HFFc6 (cell line): Measurements from ENCODE around the gene C11orf21. TPM values are rescaled to one million over a fixed set of nuclear protein-coding genes. Genes with fewer than 3 reads are reported as not detected.

Source experiments
- DNase-seq: peaks from one replicate; pipeline ENCODE4 v3.0.0-alpha.2; 2018
- H3K27ac Mint-ChIP-seq: 2 replicates; pipeline ENCODE4 v1.8.0; 2020; ENCODE audit warnings: mild to moderate bottlenecking, mixed read lengths
- H3K27me3 Mint-ChIP-seq: 2 replicates; pipeline ENCODE4 v1.8.0; 2021; ENCODE audit warnings: mild to moderate bottlenecking, moderate library complexity, mixed read lengths; ENCODE audit not compliant: insufficient read depth
- H3K36me3 Mint-ChIP-seq: 2 replicates; pipeline ENCODE4 v1.8.0; 2021; ENCODE audit warnings: low read depth, mixed read lengths
- H3K4me1 Mint-ChIP-seq: 2 replicates; pipeline ENCODE4 v1.8.0; 2020; ENCODE audit warnings: low read depth, mixed read lengths
- H3K4me3 Mint-ChIP-seq: 2 replicates; pipeline ENCODE4 v1.8.0; 2020; ENCODE audit warnings: mild to moderate bottlenecking, moderate library complexity, mixed read lengths
- H3K9me3 Mint-ChIP-seq: 2 replicates; pipeline ENCODE4 v1.8.0; 2020; ENCODE audit warnings: mild to moderate bottlenecking, mixed read lengths
- total RNA-seq, 6 experiments: library from RNA; stranded (reverse); fragmentation: NEBNext Ultra II Directional; extraction: Animal tissue kit (Norgen Biotek cat#: 25700); gene quantifications; 2 replicates in 1 of 6; 3 replicates in 5 of 6; pipeline ENCODE4 v1.2.3, GENCODE V29; 2021
- TF ChIP-seq, protein P1 (sequence below): fragments of 200-600 bp; sonication (generic); IDR thresholded peaks from 2 replicates; pipeline ENCODE4 v1.5.0; 2021; ENCODE audit warnings: antibody characterized with exemption, mild to moderate bottlenecking

The C11orf21 gene
- total RNA-seq, 6 experiments from 2014 or later, result not detected

DNA sequence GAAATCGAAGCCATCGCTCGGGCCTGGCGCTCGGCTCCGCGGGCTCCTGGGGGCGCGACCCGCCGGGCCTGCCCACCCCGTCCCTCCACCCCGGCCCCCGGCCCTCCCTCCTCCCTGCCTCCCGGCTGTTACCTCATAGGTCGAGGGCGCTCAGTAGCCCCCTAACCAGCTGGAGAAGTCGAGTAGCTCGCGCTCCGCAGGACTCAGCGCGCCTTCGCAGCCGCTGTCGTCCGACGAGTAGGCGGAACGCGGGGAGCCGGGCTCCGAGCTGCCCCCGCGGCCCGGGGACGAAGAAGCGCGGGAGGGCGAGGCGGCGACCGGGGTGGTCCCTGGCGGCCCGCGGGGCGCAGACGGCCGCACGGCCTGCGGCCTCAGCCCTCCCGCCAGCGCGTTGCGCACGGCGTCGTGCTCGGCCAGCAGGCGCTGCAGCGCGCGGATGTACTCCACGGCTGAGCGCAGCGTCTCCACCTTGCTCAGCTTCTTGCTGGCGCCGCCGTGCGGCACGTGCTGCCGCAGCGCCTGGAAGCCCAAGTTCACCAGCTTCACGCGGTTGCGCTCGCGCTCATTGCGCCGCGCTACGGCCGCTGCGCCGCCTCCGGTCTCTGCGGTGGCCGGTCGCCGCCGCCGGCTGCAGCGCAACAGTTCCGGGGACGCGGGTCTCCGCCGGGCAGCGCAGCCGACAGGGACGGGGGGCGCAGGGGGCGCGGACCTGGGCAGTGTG lies 32.0 kb downstream of the C11orf21 start:
- H3K9me3 Mint-ChIP-seq, result no peaks in the 10 kb centered on the region
- no peak overlapping the region for H3K4me3 Mint-ChIP-seq
- DNase-seq, result no peak
- TF ChIP-seq, protein P1, sequence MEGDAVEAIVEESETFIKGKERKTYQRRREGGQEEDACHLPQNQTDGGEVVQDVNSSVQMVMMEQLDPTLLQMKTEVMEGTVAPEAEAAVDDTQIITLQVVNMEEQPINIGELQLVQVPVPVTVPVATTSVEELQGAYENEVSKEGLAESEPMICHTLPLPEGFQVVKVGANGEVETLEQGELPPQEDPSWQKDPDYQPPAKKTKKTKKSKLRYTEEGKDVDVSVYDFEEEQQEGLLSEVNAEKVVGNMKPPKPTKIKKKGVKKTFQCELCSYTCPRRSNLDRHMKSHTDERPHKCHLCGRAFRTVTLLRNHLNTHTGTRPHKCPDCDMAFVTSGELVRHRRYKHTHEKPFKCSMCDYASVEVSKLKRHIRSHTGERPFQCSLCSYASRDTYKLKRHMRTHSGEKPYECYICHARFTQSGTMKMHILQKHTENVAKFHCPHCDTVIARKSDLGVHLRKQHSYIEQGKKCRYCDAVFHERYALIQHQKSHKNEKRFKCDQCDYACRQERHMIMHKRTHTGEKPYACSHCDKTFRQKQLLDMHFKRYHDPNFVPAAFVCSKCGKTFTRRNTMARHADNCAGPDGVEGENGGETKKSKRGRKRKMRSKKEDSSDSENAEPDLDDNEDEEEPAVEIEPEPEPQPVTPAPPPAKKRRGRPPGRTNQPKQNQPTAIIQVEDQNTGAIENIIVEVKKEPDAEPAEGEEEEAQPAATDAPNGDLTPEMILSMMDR, result no peak
- no peak overlapping the region for H3K27ac Mint-ChIP-seq
- H3K36me3 Mint-ChIP-seq, result no peaks in the 10 kb centered on the region
- H3K4me1 Mint-ChIP-seq, result no peaks in the 10 kb centered on the region
- H3K27me3 Mint-ChIP-seq, result peaks cover 31% of the 10 kb centered on the region

DNA sequence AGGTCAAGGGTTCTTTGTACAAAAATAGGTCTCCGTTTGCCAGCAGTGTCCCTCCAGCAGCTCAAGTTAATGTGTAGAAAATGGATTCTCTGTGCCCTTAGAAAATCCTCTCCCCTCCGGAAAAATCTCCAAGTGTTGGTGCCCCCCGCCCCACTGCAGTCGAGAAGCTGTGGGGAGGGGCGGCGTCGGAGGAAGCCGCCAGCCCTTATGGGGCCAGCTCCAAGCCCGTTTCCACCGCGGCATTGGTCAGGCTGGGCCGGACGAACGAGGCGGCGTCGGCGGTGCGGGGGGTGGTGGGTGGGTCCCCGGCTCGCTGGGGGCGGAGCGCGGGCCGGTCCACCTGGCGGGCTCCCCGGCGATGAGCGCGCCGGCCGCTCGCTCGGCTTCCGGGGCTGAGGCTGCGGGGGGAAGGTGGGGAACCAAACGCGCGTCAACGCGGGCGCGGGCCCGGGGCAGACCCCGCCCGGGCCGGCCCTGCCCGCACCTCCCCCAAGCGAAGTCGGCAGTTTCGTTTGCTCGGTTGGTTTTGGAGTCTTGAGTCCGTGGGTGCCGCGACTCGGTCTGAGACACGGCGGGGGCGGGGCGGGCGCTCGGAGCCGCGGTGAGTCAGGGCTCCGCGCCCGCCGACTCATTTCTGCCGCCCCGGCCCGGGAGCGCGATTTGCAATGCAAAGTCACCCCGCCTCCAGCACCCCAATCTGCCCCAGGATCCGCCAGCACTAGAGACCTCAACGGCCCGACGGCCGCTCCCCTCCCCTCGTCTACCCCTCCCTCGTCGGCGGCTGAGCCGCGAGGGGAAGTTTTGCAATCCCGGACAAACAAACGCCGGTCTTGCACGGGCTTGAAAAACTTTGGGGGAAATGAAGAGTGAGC lies 32.8 kb downstream of the C11orf21 start:
- no peak for DNase-seq

DNA sequence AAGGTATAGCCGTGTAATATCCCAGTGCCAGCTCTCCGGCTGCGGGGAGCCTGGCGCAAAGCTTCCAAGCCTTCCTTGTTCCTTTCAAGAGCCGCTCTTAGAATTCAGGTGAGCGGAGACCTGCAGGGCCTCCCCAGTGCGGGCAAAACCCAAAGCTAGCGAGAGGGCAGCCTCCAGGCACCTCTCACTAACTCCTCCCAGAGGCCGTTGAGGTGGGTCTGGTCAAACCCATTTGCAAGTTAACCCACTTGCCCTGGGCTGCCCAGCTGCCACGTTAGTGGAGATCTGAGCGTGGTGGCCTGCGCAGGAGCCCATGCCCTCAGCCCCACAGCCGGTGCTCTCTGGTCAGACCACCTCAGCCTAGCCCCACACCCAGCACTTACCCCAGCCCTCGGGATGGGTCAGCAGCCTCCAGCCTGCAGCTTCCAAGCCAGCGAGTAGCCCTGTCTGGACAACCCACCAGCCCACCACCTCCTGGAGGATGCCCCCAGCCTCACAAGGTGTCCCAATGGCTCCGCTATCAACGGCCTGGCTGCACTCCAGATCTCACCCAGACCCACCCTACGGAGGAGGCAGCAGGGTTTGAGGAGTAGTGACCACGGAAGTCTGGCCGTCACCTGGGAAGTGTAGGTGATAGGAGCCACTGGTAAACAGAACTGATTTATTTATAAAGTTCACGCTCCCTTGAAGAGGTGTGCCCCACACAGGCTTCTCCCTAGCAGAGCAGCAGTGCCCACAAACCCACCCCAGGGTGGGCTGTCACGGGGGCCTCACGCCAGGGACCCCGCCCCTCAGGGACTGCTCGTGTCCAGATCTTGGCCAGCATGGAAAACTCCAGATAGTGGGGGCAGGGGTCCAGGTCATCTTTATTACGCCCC lies 33.6 kb downstream of the C11orf21 start:
- Mint-ChIP-seq H3K36me3 (no peaks in the 10 kb centered on the region), H3K9me3 (no peaks in the 10 kb centered on the region), H3K4me1 (no peaks in the 10 kb centered on the region), H3K27ac (no peak overlapping the region), H3K27me3 (peaks cover 19% of the 10 kb centered on the region), H3K4me3 (no peak overlapping the region)
- TF ChIP-seq, protein P1, result no peak
- DNase-seq, result no peak

More for the DNA sequence above, 32.8 kb downstream of the C11orf21 start:
- Mint-ChIP-seq H3K27me3 (peaks cover 25% of the 10 kb centered on the region), H3K9me3 (no peaks in the 10 kb centered on the region), H3K4me3 (no peak overlapping the region), H3K27ac (no peak overlapping the region), H3K4me1 (no peaks in the 10 kb centered on the region), H3K36me3 (no peaks in the 10 kb centered on the region)
- TF ChIP-seq, protein P1, result no peak

DNA sequence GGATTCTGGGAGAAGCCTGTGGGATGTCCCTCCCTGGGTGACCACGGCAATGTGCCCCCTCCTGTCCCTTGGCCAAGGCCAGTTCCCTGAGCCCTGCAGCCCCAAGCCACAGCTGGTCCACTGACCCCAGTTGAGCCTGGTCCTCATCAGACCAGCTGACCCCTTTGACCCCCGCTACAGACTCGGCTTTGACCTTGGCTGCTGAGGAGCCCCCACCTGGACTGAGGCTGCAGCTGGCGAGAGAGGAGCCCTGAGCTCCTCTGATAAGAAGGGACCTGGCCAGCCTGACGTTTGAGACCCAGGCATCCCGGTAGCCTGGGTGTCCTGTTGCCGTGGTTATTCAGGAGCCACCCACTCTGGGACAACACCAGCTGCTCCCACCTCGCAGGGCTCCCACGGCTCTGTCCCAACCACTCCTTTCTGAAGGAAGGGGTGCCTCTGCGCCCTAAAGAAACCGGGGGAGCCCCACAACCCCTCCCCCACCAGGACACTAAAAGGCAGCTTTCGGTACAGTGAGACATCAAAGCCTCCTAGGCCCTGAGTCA lies 34.3 kb downstream of the C11orf21 start:
- peaks cover 13% of the 10 kb centered on the region for H3K27me3 Mint-ChIP-seq
- TF ChIP-seq, protein P1, result no peak
- DNase-seq, result no peak
- H3K4me3 Mint-ChIP-seq, result no peak overlapping the region
- H3K36me3 Mint-ChIP-seq, result no peaks in the 10 kb centered on the region
- no peaks in the 10 kb centered on the region for H3K9me3 Mint-ChIP-seq
- no peaks in the 10 kb centered on the region for H3K4me1 Mint-ChIP-seq
- no peak overlapping the region for H3K27ac Mint-ChIP-seq
